WI38 (cell line): ENCODE results near the gene CAPSL.
"Not testable (repeated sequence)": the region's sequence is repeated elsewhere in the genome, so short reads cannot be mapped to it uniquely, and the experiment has no call there.

Source experiments
- H3K4me3 ChIP-seq: 2 replicates; pipeline ENCODE4 v1.5.1; 2011; ENCODE audit warnings: low read depth, mild to moderate bottlenecking, control low read depth, low read length
- TF ChIP-seq, protein P1 (sequence below): IDR thresholded peaks from 2 replicates; pipeline ENCODE4 v1.5.1; 2012; ENCODE audit warnings: low read depth, mild to moderate bottlenecking, control low read depth, low read length

Gene CAPSL

GRCh38 chr5:35898952-35899660 lies 39.3 kb downstream of the CAPSL start:
- TF ChIP-seq, protein P1, sequence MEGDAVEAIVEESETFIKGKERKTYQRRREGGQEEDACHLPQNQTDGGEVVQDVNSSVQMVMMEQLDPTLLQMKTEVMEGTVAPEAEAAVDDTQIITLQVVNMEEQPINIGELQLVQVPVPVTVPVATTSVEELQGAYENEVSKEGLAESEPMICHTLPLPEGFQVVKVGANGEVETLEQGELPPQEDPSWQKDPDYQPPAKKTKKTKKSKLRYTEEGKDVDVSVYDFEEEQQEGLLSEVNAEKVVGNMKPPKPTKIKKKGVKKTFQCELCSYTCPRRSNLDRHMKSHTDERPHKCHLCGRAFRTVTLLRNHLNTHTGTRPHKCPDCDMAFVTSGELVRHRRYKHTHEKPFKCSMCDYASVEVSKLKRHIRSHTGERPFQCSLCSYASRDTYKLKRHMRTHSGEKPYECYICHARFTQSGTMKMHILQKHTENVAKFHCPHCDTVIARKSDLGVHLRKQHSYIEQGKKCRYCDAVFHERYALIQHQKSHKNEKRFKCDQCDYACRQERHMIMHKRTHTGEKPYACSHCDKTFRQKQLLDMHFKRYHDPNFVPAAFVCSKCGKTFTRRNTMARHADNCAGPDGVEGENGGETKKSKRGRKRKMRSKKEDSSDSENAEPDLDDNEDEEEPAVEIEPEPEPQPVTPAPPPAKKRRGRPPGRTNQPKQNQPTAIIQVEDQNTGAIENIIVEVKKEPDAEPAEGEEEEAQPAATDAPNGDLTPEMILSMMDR = no peak
- H3K4me3 ChIP-seq = no peak overlapping the region

DNA sequence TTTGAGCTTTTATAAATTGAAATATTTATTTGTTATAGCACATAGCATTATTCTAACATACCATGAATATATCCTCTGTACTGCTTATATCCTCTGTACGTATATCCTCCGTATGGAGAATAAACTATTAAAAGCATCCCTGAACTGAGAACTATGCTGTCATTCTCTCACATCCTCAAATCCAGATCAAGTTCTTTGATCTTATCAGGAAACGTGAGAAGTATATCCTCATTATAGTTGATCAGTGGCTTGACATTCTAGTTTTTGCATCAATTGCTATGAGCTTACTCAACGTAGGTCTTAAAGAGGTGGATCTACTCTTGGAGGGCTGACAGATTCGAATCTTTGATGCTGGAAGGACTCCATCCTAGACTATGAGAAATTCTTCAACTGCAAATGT lies 44.3 kb downstream of the CAPSL start:
- H3K4me3 ChIP-seq = no peak overlapping the region
- TF ChIP-seq, protein P1 = no peak

DNA sequence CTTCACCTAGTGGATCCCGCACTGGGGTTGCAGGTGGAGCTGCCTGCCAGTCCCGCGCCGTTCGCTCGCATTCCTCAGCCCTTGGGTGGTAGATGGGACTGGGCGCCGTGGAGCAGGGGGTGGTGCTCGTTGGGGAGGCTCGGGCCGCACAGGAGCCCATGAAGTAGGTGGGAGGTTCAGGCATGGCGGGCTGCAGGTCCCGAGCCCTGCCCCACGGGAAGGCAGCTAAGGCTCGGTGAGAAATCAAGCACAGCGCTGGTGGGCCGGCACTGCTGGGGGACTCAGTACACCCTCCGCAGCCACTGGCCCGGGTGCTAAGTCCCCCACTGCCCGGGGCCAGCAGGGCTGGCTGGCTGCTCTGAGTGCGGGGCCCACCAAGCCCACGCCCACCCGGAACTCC lies 45.6 kb downstream of the CAPSL start:
- H3K4me3 ChIP-seq = not testable (repeated sequence)

- TF ChIP-seq, protein P1 = no peak
- H3K4me3 ChIP-seq = no peak overlapping the region
Observed at GRCh38 chr5:35890021-35891020, 48.1 kb downstream of the CAPSL start.

DNA sequence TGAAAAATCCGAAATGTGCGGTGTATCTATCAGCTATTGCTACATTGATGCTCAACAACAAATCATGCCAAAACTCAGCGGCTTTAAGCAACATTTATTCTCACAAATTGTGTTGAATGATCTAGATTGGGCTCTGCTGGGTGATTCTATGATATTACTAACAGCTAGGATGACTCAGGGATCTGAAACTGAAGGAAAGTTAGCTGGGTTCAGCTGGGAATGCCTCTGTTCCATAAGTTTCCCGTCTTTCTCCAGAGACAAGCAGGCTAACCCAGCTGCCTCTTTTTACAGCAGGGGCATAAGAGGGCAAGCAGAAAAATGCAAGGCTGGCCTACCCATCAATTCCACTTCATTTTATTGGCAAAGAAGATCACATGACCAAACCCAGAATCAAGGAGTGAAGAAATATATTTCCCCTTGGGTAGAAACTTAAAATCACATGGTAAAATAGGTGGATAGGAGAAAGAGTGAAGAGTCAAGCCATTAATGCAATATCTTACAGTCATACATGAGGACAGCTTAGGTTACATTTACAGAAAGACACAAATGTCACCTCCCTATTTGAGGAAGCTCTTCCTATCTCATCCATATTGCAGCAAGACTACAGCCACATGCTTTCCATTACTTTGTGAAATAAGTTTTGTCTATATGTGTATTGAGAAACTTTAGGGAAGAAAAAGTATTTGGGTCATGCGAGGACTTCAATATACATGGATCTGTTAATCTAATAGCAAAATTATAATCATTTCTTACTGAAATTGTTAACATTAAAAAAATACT lies 50.9 kb downstream of the CAPSL start:
- TF ChIP-seq, protein P1 = no peak
- no peak overlapping the region for H3K4me3 ChIP-seq

- H3K4me3 ChIP-seq = no peak overlapping the region
- TF ChIP-seq, protein P1 = no peak
Observed at GRCh38 chr5:35886381-35886780, 52.0 kb downstream of the CAPSL start.

DNA sequence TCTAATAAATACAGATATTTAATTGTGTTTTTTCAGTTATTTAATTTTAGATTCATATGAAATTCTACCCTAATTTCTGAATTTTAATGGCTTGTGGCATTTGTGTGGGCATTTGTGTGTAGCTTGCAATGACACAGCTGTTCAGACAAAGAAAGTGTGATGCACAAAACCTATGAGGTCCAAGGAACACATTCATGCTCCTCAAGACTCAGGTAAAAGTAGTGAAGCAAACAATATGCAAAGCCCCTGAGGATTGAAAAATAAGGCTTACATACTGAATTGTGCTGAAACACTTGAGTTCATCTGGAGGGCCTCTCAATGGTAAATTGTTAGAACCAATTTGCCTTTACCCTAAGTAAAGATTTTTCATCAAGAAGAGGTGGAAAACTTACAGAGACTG lies 53.6 kb downstream of the CAPSL start:
- H3K4me3 ChIP-seq = no peak overlapping the region
- TF ChIP-seq, protein P1 = no peak
